Lung microvascular endothelial cell (primary cell): Measurements from ENCODE around the gene STAC2. TPM values are rescaled to one million over a fixed set of nuclear protein-coding genes. Genes with fewer than 3 reads are reported as not detected.
"Not testable (repeated sequence)": the region's sequence is repeated elsewhere in the genome, so short reads cannot be mapped to it uniquely, and the experiment has no call there.

Experiments
- DNase-seq, 2 donors: peaks; one replicate each; pipeline versions ENCODE4 v3.0.0 to v3.0.0-alpha.2; 2010; ENCODE audit warnings: low read depth in 2 of 2
- total RNA-seq: library from RNA; depleted of rRNA; stranded (reverse); fragments of >200 nt; gene quantifications from 2 replicates; pipeline ENCODE4 v1.2.1, GENCODE V29; 2014

STAC2 gene
- total RNA-seq, 1 donor from 2014 or later: not detected

DNA sequence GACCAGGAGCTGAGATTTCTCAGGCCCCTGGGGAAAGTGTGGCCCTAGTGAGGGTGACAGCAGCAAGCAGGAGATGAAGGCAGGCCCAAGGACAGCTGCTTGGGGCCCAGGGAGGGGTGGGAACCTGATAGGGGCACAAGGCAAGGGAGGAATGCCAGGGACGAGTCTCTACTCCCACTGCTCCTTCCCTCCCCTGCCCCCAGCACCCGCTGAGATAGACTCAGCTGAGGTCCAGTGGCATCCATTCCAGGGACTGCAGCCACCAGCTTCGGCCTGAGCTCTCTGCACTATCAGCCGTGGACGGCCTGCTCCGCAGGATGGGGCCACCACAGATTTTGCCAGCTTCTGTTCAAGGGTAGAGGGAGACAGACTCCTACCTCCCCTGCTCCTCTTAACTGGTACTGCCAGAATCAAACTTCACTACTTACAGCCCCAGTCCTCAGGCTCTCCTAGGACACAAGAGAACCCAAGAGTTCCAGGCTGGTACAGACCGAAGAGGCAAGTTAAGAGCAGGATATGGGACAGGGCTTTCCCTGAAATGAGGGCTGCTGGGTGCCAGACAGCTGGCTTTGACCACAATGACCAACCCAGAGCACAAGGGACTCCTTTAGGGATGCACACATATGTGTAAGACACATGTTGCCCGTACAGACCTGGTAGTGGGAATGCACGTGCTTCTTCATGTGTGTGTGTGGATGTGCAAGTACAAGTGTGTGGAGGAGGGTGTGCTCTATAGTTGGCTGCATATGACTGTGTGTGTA lies 33.8 kb downstream of the STAC2 start:
- no peak for DNase-seq

DNA sequence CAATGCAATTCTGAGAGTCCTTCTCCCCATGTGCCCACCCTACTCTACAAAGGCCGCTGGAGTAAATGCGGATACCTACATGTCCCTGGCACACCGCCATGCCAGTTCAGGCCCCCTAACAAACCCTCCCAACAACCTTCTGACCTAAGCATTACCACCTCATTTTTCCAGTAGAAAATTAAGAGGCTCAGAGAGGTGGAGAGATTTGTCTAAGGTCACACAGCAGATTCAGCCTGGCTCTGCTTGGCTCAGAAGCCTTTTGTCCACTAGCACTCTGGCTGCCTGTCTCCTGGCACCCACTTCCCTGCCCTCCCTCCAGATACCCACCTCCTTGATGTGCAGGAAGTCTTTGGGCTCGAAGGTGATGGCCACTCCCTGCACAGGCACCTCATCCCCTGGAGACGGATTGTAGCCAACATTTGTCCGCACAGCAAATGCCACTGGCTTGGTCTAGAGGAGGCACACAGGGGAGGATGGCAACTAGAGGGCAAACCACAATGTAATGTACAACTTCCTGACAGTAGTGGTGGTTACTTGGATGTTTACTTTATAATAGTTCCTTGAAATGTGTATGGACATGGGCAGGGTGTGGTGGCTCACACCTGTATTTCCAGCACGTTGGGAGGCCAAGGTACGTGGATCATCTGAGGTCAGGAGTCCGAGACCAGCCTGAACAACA lies 38.5 kb downstream of the STAC2 start:
- DNase-seq: no peak

DNA sequence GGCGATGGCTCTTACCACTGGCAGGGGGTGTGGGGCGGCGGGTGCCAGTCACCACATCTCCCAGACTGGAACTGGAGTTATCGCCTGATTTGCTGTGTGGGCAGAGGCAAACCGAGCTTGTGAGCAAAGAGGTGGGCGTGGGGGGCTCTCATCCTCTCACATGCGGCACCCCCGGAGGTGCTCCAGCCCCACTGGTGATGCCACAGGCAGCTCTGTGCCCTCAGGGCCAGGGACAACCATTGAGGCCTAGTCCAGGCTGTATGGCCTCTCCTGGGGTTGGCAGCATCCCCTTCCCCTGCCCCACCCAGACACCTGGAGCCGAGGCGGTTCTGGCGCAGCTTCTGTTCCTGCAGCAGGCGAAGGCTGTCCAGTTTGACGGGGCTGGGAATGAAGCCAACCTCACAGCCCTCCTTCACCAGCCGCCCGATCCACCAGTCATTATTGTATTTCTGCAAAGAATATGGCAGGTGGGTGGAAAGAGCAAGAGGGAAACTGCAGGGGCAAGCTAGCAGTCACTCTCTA lies 39.2 kb downstream of the STAC2 start:
- DNase-seq: no peak

DNA sequence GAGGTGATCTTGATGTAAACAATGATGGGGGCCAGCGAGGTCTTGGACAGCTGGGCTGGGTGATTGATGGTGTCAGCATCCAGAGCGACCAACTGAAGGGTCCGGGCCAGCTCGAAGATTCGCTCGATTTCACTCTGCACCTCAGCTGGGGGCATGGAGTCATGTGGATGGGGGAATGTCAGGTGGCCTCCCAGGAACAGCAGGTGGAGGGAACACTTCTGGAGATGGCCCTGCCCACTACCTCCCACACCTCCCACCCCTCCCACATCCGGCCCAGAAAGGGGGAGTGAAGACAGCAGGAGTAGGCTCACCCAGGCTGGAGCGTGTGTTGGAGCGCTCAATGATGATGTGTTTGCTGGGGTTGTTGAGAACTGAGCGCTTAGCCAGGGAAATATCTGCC lies 42.0 kb downstream of the STAC2 start:
- no peak for DNase-seq

DNA sequence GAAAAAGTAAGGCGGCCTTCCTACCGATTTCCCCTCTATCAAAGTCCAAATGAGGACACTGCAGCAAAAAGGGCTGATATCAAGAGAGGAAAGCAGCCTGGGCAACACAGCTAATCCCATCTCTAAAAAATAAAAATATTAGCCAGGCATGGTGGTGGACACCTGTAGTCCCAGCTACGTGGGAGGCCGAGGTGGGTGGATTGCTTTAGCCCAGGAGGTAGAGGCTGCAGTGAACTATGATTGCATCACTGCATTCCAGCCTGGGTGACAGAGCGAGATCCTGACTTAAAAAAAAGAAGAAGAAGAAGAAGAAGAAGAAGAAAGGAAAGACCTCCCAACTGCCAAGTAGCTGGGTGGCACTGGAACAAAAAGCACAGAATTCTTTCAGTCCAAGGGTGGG lies 42.7 kb downstream of the STAC2 start:
- DNase-seq: no peak

DNA sequence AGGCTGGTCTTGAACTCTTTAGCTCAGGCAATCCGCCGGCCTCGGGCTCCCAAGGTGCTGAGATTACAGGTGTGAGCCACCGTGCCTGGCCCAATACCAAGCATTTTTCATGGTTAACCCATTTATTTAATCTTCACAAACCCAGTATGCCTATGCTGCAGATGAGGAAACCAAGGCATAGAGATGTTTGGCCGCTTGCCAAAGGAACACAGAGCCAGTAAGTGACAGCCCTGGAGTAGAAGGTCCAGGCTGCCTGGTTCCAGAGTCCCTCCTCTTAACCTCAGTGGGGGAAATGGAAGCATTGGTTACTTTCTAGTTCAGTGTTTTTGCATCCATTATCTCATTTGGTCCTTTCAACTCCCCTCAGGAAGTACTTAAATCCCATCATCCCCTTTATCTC lies 44.4 kb downstream of the STAC2 start:
- no peak for DNase-seq

DNA sequence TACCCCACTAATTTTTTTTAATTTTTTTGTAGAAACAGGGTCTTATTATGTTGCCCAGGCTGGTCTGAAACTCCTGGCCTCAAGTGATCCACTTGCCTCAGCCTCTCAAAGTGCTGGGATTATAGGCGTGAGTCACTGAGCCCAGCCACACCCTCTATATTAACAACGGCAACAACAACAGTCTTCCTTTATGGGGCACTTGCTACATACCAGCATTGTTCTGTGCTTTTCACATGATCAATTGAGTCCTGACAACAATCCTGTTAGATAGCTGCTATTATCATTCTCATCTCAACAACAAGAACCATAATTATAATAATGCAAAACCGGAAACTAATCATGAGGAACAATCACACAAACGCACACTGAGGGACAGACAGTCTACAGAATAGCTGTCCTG lies 47.2 kb downstream of the STAC2 start:
- peak; percentile 57 to 70 for DNase-seq

DNA sequence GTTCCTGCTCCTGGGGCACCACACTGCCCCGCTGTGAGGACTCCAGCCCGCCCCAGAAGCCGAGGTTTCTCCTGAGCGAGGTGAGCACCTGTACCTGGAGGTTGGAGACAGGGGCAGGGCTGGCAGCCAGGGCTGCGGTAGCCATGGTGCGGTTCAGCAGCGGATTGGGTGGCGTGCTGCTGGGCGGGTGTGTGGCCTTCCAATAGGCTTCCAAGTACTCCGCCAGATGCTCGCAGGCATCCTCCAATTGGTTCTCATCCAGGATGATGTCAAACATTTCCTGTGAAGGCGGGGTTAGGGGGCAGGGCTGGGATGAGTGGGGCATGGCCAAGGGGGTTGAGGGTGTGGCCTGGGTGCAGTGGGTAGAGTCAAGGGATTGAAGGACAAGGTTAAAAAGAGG lies 48.5 kb downstream of the STAC2 start:
- no peak for DNase-seq

DNA sequence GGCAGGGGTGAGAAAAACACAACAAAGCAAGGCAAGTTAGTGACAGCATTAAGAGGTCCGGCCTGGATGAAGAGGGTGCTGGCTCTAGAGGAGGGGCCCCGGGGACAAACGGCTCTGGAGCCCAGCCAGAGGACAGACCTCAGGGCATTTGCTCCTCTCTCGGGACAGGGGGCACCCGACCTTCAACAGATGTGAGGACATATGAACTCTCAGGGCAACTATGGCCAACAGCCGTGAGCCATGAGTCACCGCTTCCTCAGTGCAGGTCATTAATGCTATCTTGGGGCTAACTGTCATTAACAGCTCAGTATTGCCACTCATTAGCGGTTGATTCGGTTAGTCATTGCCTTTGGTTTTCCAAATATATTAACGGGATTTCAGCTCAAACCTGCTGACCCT lies 50.1 kb downstream of the STAC2 start:
- peak in 1 of 2 donors; percentile 47 for DNase-seq

DNA sequence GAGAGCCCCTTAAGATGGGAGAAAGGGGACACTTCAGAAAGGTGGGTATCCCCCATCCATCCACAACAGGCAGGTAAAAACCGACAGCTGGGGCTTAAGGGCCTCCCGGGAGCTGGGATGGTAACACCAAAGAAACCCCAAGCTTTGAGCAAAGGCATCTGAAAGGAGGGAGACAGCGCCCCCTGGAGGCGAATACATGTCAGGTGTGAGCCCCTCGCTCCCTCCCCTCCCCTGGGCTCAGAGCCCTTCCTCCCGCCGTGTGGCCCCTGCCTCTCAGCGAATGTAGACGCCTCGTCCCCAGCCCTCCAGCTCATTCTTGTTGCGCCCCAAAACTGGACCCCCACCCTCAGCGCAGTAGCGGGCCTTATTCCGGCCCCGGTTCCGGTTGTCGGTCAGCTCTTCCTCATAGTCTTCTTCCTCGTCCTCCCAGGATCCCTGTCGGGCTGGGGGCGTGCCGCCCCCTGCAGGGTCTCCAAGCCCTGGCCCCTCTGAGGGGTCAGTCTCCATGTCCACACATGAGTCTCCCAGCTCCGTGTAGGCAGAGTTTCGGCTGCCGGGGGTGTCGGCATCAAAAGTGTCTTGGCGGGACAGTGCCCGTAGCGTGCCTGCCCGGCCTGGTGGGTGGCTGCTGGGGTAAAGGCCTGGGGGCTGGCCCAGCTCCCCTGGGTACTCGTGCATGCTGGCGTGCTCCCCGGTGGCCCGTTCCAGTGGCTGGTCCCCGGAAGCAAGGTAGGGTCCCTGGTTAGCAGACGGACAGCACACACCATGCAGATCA lies 50.6 kb downstream of the STAC2 start:
- DNase-seq: peak; percentile 60 to 75

DNA sequence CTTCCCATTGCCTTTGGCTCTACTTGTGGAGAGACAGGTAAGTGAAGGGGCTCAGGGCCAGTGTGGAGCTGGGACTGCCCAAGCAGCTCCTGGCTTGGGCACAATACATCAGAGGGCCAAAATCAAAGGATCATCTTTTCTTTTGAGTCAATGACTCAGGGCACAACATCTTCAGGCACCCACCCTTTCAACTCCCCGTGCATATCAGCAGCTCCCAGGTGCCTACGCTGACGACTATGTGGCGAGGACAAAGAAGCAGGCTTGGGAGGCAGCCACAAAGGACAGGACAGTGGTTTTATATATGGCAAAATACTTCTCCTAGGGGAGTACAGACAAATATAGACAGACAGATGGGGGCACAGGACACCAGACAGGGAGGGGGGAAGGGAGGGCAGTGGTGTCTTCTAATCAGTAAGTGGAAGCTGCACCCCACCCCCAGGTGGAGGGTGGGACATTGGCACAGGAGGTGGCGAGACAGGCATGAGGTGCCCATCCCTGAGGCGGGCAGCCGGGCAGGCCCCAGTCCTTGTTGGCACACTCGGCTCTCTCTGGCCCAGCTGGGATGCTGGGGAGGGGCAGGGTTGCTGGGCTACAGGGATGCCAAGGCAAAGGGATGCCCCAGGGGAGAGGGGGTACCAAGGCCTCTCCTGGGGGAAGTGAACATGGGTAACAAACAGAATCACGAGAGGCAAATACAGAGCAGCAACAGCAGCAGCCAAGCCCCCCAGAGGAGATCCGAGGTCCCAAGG lies 52.0 kb downstream of the STAC2 start:
- no peak for DNase-seq

DNA sequence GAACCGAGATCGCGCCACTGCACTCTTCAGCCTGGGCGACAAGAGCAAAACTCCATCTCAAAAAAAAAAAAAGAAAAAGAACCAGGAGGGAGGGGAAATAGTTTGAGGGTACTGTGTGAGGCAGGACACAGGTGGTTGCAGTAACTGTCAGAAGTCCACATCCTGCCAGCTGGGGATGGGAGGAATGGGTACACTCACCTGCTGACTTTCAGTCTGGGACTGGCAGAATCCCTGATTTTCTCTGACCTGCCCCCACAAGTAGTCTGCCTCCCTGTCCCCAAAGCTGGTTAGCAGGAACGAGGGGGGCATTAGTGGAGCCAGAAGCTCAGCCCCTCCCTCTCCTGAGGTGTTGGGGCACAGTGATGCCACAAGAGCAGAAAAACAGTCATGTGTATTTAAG lies 52.7 kb downstream of the STAC2 start:
- DNase-seq: no peak

DNA sequence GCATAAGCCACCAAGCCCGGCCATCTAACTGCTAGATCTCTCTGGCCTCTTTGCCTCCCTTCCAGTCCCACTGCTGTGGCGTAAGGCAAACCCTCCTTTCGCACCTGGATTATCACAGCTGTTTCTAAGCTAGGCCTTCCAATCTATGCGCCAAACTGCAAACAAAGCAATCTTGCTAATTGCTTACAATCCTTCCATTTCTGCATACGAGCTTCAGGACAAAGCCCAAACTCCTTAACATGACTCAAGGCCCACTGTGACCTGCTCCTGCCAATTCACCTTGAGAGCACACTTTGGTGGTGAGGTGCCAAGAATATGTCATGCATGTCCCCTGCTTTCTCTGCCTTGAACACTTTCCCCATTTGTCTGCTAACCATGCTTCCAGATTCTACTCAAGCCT lies 53.8 kb downstream of the STAC2 start:
- DNase-seq: no peak

DNA sequence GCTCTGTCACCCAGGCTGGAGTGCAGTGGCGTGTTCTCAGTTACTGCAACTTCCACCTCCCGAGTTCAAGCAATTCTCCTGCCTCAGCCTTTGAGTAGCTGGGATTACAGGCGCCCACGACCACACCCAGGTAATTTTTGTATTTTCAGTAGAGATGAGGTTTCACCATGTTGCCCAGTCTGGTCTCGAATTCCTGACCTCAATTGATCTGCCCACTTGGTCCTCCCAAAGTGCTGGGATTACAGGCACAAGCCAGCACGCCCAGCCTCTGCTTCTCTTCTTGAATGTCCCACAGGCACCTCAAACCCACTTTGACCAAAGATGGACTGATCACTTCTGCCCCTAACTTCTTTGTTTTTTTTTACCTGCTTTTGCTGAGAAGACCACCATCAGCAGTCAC lies 55.2 kb downstream of the STAC2 start:
- DNase-seq: no peak

DNA sequence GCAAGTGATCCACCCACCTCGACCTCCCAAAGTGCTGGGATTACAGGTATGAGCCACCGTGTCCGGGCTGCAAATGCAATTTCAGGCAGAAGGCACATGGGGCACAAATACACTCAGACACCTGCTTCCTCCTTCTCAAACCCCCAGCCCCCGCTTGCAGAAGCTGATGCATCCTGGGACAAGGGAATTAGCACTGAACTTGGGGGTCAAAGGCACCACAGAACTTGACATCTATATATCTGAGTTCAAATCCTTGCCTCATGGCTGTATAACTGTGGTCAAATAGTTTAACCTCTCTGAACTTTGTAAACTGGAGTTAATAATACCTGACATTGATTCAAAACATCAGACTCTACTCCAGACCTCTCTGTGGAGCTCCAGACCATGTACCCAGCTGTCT lies 55.6 kb downstream of the STAC2 start:
- DNase-seq: no peak

DNA sequence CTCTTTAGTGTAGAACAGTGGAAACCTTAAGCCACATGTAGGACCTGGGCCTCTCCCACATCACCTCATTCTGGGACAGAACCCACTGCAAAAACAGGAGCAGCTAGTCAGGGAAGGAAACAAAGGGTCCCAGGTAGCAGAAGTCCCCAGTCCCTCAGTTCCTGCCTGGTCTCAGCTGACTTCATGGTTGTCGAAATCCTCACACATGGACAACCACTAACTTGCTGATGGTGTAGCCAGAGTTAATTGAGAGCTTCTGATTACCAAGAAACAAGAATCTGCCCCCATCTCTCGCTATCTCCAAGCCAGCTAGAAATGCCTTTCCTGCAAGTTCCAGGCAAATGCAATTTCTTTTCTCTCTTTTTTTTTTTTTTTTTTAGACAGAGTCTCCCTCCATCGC lies 56.2 kb downstream of the STAC2 start:
- DNase-seq: no peak

DNA sequence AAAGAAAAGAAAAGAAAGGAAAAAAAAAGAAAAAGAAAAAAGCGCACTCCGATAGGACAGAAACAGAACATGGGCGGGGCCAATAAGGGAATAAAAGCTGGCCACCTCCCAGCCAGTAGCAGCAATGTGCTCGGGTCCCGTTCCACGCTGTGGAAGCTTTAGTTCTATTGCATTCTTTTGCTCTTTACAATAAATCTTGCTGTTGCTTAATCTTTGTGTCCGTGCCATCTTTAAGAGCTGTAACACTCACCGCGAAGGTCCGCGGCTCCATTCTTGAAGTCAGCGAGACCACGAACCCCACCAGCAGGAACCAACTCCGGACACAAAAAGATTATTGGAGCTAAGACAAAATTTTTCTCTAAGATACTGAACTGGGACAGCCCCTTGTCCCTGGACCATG lies 56.6 kb downstream of the STAC2 start:
- DNase-seq: no peak

DNA sequence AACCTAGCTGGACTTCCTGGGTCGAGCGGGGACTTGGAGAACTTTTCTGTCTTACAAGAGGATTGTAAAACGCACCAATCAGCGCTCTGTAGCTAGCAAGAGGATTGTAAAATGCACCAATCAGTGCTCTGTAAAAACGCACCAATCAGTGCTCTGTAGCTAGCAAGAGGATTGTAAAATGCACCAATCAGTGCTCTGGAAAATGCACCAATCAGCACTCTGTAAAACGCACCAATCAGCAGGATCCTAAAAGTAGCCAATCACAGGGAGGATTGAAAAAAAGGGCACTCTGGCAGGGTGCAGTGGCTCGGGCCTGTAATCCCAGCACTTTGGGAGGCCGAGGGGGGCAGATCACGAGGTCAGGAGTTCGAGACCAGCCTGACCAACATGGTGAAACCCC lies 57.2 kb downstream of the STAC2 start:
- not testable (repeated sequence) for DNase-seq

DNA sequence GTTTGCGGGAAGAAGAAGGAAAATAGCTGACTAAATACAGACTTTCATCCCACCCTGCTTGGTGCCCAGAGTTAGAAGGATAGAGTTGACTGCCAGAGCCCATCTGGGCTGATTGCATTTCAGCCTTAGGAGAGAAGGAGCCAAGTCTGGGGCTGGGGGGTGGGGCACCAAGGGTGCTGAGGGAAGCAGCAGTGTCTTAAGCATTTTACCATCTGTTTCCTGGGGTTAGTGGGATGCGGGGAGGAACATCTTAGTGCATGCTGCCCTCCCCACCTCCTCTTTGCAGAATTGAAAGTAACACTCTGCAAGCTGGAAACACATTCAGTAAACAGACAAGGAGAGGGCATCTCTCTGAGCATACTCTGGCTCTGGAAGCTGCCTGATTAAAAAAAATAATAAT lies 58.3 kb downstream of the STAC2 start:
- no peak for DNase-seq

DNA sequence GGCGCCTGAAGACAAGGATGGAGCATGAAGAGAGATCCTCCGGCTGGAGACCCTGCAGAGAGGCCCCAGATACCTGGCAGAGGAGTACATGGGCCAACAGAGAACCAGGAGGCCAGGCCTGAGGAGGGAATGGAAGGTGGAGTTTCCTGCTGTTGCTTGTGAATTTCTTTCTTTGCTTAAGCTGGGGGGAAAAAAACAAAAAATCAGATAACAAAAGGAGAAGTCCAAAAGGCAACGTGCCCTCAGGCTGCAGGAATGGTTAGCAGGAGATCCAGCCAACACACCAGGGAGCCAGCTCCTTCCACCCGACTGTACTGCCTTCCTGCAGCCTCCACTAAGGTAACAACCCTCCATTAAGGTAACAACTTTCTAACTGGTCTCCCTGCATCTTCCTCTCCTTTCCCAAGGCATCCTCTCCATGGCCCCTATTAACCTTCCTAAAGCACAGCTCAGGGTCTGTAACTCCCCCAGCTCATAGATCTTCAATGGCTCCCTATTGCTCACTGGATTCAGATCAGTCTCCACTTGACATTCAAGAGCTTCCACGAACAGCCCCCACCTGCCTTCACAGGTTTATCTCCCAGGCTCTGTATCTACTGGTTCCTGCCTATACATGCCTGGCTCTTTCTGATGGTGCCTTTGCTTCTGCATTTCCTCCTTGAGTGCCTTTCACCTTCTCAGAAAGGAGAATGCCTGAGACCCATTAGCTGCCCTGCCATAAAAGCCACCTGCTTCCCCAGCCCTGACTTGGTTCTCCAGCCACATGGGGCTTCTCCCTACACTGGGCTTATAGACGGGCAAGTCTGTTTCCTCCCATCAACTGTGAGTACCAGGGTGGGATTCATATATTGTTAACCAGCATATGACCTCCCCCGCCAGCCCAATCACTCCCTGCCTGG lies 59.1 kb downstream of the STAC2 start:
- no peak for DNase-seq
